Activated T-cell treated with anti-CD3 and anti-CD28 coated beads, Interleukin-2, amount 50 U/mL, for 1 hour (primary cell): ENCODE data around the gene TMSB4X.
"Not testable (repeated sequence)": the region's sequence is repeated elsewhere in the genome, so short reads cannot be mapped to it uniquely, and the experiment has no call there.

ENCODE experiments used
- DNase-seq: peaks from one replicate; pipeline ENCODE4 v3.0.0-alpha.2; 2020

TMSB4X gene

DNA sequence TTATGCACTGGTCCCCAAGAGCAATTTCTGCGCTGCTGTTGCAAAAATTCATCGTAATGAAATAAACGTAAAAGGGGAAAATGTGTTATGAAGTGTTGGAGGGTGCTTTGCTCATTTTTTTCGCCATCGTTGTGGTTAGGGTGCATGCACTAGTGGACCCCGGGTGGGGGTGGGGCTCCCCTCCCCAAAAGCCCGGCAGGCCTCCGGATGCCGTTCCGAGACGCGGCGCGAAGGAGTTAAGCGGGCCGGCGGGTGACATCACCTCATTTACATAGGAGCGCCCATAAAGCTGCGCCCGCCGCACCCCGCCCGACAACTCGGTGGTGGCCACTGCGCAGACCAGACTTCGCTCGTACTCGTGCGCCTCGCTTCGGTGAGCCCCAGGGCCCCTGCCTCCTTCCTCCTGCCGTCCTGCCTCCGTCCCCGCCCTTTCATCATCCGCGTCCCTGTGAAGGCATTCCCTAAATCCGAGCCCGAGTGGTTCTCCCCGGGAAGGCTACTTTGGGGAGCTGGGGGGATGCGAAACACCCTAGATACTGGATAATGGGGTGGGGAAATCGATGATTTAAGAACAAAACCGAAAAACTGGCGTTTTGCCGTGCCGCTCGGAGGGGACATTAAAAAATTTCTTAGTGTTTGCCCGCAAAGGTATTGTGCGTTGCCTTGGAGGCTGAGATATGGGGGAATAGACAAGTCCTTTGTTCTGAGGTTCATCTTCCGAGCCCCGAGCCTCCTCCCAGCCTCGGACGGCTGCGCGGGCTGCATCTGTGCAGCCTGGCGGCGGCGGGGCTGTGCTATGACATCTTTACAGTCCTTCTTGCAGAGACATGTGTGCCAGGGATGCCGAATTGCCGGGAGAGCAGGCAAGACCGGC lies at the start of gene TMSB4X:
TSS of gene TMSB4X (plus strand) at position 315 of the 874 bp plus-strand sequence.
- peak; percentile 82 for DNase-seq

DNA sequence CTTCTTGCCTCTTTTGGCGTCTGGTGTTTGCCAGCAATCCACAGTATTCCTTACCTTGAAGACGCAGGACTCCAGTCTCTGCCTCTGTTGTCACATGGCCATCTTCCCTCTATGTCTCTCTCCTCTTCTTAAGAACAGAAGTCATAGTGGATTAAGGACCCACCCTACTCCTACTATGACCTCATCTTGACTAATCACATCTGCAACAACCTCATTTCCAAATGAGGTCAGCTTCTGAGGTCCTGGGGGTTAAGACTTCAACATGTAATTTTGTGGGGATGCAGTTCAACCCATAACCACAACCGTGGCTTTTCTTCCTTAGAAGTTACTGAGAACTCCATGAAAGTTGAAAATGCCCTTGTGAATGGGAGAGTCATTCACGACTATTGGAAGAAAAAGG lies 45.2 kb upstream of the TMSB4X start:
- no peak for DNase-seq

DNA sequence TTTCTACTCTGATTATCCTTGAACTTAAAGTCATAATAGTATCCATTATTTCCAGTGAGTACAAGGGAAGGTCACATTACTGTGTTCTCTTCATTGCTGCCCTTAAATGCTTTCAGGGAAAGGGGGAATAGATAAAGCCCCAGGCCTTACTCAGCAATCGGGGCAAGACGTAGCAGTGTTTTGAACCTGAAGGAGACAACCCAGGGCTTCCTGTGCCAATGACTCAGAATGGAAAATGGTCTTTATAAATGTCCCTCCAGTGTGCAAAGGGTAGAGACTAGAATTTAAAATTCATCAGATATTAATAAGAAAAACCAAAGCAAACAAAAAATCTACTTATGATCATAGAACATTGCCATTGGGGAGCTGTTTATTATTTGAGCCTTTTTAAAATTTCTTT lies 44.8 kb upstream of the TMSB4X start:
- DNase-seq, result no peak

DNA sequence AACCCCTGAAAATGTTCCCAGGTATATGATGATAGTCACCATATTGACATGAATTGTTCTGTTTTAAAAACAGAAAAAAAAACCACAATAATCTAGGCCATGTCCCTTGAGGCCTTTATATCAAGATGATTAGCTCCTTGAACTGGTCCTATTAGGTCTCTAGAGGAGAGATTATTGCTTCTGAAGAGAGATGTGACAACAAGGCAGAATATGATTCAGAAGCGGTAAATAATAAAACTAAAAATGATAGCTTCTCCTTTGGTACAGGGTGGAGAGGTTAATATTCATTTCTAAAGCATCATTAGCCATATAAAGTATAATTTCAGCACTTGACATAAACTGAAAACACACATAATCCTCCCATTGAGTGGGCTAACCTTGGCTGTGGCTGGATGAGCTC lies 42.7 kb upstream of the TMSB4X start:
- no peak for DNase-seq

DNA sequence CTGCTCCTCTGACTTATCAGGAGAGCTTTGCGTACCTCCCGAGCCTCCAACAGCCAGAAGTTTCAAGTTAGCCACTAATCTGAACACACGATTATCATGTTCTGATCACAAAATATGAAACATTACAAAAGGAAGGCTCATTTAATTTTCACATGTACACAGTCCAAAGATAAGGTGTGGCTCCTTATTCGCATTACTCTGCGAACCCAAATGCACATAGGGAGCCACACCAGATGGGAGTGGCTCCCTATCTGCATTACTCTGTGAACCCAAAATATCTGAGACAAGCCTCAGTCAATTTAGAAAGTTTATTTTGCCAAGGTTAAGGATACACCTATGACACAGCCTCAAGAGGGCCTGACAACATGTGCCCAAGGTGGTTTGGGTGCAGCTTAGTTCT lies 40.1 kb upstream of the TMSB4X start:
- DNase-seq, result no peak

DNA sequence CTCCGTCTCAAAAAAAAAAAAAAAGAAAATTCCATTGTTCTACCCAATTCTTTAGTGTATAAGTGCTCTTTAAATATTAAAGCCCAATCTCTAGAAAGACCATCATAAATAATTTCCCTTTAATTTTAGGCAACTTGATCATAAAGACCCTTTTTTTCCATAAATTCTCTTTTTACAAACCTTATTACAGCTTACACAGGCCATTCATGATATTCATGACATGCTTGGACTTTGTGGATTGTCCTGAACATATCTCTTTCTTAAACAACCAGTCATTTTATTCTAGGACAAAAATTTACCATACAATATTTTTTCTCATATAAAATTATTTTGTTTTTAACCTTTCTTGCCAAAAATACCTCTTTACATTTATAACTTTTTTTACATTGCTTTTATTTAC lies 38.0 kb upstream of the TMSB4X start:
- no peak for DNase-seq

DNA sequence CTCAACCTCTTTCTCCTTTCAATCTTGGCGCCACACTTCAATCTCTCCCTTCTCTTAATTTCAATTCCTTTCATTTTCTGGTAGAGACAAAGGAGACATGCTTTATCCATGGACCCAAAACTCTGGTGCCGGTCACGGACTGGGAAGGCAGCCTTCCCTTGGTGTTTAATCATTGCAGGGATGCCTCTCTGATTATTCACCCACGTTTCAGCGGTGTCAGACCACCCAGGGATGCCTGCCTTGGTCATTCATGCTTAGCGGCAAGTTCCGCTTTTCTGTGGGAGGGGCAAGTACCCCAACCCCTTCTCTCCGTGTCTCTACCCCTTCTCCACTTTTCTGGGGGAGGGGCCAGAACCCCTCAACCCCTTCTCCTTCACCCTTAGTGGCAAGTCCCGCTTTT lies 34.4 kb upstream of the TMSB4X start:
- not testable (repeated sequence) for DNase-seq

DNA sequence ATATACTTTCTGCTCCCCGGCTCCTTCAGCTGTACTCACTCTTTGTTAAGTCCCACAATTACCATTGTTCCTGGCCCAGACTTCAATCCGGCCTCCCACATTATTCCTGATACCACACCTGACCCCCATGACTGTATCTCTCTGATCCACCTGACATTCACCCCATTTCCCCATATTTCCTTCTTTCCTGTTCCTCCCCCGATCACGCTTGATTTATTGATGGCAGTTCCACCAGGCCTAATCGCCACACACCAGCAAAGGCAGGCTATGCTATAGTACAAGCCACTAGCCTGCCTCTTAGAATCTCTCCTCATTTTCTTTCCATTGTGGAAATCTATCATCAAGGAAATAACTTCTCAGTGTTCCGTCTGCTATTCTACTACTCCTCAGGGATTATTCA lies 31.3 kb upstream of the TMSB4X start:
- DNase-seq, result not testable (repeated sequence)

DNA sequence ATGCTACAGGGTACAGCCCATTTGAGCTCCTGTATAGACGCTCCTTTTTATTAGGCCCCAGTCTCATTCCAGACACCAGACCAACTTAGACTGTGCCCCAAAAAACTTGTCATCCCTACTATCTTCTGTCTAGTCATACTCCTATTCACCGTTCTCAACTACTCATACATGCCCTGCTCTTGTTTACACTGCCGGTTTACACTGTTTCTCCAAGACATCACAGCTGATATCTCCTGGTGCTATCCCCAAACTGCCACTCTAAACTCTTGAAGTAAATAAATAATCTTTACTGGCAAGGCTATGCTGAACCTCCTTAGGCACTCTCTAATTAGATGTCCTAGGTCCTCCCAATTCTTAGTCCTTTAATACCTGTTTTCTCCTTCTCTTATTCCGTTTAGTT lies 30.5 kb upstream of the TMSB4X start:
- not testable (repeated sequence) for DNase-seq

DNA sequence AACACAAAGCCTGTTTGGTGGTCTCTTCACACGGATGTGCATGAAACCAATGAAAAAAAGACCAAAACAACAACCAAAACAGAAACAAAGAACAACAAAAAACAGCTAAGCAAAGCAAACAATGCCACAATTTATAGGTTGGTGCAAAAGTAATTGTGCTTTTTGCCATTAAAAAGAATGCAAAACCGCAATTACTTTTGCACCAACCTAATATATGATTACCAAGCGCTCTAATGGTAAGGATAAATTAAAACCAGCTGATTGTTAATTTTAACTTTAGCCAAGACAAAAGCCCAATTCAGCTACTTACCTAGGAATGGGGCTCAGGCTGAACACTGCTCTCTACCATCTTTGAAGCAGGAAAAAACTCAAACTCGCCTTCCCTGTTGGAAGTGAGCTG lies 29.4 kb upstream of the TMSB4X start:
- DNase-seq, result no peak

DNA sequence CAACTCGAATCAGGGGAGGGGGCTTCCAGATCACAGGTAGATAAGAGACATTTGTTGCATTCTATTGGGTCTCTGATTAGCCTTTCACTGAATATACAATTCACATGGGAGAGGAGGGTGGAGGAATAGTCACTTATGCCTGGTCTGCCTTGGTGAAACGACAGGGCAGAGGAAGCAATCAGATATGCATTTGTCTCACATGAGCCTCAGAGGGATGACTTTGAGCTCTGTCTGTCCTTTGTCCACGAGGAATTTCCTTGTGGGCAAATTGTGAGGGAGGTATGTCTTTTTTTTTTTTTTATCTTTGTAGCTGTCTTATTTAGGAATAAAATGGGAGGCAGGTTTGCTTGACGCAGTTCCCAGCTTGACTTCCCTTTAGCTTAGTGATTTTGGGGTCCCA lies 28.5 kb upstream of the TMSB4X start:
- DNase-seq, result no peak

DNA sequence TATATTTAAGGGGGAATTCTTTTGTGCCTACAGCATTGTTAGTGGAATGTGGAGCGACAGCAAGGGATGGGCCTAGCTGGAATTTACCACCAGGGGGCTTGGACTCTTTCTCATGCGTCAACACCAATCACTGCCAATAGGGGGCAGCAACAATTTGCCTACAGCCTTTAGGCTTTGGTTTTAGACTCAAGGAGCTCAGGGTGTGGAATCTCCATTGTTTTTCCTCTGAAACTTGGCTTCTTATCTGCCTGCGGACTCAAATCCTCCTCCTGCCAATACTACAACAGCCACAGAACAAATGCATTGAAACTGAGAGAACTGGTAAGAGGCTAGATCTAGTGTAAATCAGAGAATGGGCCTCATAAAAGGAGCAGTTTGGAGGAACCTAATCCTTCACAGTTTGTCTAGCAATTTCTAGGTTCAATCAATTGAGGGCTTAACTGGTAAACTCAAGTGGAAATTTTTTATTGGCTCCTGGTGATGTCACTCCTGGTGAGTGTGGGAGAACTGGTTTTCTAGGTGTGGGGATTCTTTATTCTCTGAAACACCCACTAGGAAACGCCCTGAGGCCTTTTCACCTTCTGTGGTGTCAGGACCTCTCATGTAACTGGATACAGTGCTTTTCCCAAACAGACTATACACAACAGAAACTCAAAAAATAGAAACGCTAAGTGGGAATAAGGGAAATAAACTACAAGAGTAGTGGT lies 27.9 kb upstream of the TMSB4X start:
- DNase-seq, result peak; percentile 75

DNA sequence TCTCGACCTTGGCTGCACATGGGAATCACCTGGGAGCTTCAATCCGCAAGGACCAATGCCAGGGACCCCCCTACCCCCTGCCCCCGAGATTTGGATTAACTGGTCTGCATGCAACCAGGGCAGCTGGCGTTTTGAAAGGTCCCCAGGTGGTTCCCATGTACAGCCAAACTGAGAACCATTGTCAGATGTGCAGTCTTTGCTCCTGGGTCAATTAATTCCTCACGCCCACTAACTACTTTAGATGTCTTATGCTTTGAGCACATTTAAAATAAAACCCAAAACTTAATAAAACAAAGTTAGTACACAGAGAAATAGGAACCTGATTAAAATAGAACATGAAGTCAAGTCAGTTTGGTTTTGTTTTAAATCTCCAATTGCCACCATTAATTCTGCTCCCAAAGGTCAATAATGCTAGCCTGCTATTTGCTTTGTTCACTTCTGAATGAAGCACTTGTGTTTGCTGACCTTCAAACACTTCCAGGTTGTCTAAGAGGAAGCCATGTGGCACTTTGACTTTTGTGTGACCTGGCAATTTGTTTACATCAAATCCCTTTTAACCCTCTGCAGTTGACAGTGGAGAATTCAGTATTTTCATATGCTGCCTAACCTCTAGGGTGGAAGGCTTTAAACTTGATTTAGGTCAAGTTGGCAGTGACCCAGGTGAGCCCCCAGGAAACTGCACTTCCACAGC lies 27.2 kb upstream of the TMSB4X start:
- DNase-seq, result no peak

DNA sequence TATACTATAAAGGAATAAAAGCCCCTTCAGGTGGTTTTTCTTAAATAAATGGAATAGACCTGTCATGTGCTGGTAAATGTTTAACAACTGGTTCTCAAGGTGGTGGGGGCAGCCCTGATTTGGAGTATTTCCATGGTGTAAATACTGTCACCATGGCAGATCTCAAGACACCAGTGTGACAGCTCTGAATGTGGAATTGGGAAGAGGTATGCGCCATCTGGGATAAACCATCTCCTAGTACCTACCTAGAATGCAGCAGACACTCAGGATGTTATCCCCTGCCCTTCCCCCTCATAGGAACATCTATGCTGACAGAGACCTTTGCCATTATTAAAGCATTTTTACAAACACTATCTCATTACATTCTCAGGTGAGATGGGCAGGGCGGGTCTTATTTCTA lies 26.4 kb upstream of the TMSB4X start:
- DNase-seq, result no peak

DNA sequence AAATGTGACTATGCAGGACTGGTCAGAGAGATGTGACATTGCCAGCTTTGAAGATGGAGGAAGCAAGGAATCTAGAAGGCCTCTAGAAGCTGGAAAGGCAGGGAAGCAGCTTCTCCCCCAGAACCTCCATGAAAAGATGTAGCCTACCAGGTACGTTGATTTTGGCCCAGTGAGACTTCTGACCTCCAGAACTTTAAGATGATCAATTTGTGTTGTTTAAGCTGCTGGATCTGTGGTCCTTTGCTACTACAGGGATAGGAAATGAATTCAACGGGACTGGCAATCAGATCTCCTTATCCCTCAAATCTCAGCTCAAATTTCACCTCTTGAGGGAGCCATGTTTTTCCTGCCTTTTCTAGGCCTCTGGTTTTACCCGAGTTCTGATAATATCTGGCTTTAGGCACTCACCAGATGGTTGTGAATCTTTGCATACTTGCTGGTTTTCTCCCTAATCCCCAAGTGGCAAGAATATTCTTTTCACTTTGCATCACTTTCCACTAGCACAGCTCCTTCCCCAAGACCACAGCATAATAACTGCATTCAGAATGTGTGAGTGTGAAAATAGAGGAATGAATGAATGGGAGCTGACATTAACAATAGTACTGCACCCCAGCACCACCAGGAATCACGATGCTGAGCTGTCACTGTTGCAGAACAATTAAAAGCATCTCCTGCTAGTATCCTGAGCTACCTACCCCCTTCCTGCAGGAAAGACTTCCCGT lies 25.5 kb upstream of the TMSB4X start:
- no peak for DNase-seq

DNA sequence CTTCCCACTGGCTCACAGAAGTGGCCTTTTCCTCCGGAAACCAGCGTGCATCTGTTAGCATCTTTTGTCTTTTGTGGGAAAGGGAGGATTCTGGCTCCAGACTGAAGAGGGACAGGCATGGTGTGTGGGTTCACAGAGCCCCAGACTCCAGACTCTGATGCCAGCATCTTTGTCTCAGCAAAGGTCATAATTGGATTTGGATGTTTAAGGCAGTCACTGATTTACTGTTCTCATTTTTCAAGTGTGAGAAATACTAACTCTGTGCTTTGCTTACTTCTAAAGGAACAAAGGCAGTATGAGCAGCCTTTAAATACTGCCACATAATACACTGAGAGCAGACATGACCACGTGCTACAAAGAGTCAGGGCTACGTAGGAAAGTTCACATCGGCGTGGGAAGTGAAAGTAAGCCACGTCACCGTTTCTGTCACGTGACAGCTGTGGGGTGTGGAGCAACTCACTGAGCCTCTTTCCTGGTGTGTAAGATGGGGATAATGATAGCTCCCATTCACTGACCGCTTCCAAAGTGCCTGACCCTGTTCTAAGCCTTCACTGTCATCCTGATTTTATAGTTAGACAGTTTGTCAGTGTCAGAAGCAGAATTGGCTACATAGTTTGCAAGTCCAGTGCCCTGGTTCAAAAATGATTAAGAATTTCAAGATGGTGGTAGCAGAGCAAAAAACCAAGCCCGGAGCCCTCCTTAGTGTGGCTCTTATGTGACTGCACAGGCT lies 24.8 kb upstream of the TMSB4X start:
- DNase-seq, result peak; percentile 83

DNA sequence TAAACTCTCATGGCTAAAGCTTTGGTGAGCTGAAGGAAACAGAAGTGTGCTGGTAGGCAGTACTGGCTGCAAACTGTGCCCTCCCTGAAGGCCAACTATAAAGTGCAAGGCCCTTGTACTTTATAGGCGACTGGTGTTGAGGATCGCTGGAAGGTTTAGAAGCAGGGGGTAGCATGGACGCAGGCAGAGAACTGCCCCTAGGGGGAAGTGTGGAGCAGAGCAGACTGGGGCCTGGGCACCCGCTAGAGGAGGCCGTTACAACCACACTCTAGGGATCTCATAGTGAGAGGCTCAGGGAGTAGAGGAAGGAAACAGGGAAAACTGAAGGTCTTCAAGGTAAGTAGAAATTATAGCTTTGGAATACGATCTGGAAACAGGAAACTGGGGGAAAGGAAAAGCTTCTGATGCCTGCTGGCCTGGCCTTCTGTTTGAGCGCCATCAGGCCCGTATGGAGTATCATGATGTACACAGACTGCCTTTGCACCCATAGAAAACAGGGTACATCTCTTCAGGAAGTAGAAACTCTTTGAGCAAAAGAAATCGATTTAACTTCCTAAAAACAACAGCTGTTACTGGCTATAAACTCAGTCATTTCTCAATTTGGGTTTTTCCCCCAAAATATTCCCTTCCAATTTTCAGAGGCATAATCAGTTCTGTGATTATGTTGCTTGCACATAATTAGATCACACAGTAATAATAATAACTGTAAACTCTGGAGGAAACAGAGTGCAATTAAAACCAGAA lies 23.9 kb upstream of the TMSB4X start:
- peak; percentile 70 for DNase-seq

DNA sequence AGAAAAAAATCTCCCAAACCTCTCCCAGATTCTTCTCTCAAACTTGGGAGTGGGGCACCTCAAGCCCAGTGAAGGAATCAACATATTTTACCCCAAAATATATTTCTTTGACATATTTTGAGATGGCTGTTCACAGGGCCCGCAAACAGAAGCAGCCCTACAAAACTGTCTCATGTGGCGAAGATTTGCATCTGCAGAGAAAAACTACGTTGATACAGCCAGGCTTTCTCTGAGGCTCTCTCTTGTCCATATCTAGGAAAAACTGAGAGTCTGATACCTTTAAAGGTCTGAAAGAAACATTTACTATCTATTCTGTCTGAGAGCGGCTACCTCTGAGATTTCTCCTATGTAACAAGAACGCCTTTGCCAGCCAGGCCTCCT lies 23.3 kb upstream of the TMSB4X start:
- DNase-seq, result no peak

DNA sequence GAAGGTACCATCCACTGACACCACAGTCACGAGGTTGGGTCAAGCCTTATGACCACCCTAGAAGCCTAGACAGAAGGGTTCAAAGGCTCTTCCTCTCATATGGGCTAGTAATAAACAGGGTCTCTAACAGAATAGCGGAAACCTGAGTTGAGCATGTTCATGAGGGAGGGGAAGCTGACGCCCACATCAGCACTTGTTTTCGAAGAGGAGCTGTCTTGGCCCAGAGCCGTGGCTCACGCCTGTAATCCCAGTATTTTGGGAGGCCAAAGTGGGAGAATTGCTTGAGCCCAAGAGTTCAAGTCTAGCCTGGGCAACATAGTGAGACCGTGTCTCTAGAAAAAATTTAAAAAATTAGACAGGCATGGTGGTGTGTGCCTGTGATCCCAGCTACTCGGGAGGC lies 21.5 kb upstream of the TMSB4X start:
- no peak for DNase-seq

DNA sequence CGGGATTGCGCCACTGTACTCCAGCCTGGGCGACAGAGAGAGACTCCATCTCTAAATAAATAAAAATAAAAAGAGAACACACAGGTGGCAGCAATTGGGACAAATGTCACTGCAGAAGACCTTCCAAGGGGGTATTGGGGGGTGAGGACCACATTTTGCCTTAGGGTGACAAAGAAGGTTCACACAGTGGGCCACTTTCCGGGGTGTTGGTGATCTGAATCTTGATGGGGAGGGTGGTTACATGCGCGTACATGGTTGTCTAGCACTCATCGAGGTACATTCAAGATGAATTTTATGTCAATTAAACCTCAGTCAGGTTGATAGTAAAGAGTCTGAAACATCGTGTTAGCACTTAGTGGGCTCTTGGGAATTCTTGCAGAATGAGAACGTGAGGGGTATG lies 20.5 kb upstream of the TMSB4X start:
- no peak for DNase-seq

DNA sequence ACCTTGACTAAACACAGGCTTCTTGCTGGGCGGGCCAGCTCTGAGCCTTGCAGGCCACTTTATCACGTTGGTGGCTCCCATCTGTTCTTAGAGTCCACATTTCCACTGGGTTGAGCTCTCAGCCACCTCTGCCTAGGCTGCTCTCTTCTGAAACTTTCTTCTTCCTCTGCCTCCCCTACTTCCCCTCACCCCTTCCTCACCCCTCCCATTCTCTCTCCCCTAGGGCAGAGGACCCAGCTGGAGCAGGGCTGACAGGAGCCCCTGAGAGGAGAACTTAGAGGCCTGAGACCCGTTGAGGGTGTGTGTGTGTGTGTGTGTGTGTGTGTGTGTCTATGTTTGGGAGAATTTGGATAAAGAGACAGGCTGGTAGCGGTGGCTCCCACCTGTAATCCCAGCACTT lies 19.9 kb upstream of the TMSB4X start:
- DNase-seq, result no peak
